Small intestine (tissue), 7 donors: ENCODE data around the gene ZNF518A. TPM values are rescaled to one million over a fixed set of nuclear protein-coding genes. Genes with fewer than 3 reads are reported as not detected.

Source experiments
- DNase-seq, 2 donors: peaks; one replicate each; pipeline versions ENCODE4 v3.0.0 to v3.0.0-alpha.2; 2013
- FAIRE-seq: peaks from 2 replicates; lab custom pipeline; 2012; peaks lifted over from hg19 to GRCh38; lab: Jason Lieb, UNC
- H3K27ac ChIP-seq, 3 donors: one replicate each; pipeline ENCODE4 v1.5.1; 2013; ENCODE audit warnings: low read length in 2 of 3, mild to moderate bottlenecking in 2 of 3, control low read depth in 1 of 3, inconsistent platforms in 1 of 3, low read depth in 1 of 3, moderate library complexity in 1 of 3
- H3K27me3 ChIP-seq, 3 donors: one replicate each; pipeline ENCODE4 v1.6.1; 2013; ENCODE audit warnings: low read length in 3 of 3, inconsistent platforms in 1 of 3; ENCODE audit not compliant: control insufficient read depth in 3 of 3, insufficient read depth in 3 of 3
- H3K36me3 ChIP-seq, 3 donors: one replicate each; pipeline ENCODE4 v1.6.1; 2013; ENCODE audit warnings: low read length in 3 of 3, inconsistent platforms in 1 of 3, low read depth in 1 of 3, mild to moderate bottlenecking in 1 of 3, moderate library complexity in 1 of 3; ENCODE audit not compliant: control insufficient read depth in 3 of 3, insufficient read depth in 2 of 3
- H3K4me1 ChIP-seq, 3 donors: one replicate each; pipeline ENCODE4 v1.6.1; 2013; ENCODE audit warnings: low read length in 2 of 3, inconsistent platforms in 1 of 3, low read depth in 1 of 3, mild to moderate bottlenecking in 1 of 3, moderate library complexity in 1 of 3; ENCODE audit not compliant: control insufficient read depth in 3 of 3, insufficient read depth in 2 of 3
- H3K4me3 ChIP-seq, 3 donors: one replicate each; pipeline ENCODE4 v1.5.1; 2013; ENCODE audit warnings: low read length in 3 of 3, control low read depth in 1 of 3, inconsistent platforms in 1 of 3, low read depth in 1 of 3, mild to moderate bottlenecking in 1 of 3, moderate library complexity in 1 of 3
- H3K9me3 ChIP-seq, 2 donors: one replicate each; pipeline ENCODE4 v1.6.1; 2013; ENCODE audit warnings: low read depth in 1 of 2, low read length in 1 of 2; ENCODE audit not compliant: control insufficient read depth in 2 of 2, insufficient read depth in 1 of 2
- WGBS, 3 donors: extraction: QIAGEN DNeasy Blood & Tissue Kit; methylation state at CpG; one replicate each; pipeline ENCODE4 v1.1.7; 2013; 5-methylcytosine and 5-hydroxymethylcytosine counted together
- polyA plus RNA-seq, 4 donors: library from polyadenylated mRNA; stranded (reverse) in 3 of 4; unstranded in 1 of 4; fragments of 200-250 nt in 3 of 4; fragments of 120-200 nt in 1 of 4; gene quantifications; one replicate each; pipeline versions ENCODE4 v1.2.1 to v1.2.3, GENCODE V29; 2013
- donor health status: healthy with polysubstance abuse.
- donor health status: control.
- donor health status: control.
- donor health status: Bipolar disorder and iron deficiency.
- donor health status: healthy.

ZNF518A gene
- polyA plus RNA-seq, 4 donors: 4.1 to 34.7 (median 6.9) TPM

- H3K27ac ChIP-seq: no peak overlapping the region
- WGBS, 3 donors: 80 to 90% (median 83%) methylated on average over 4 of the region's 4 CpGs
- FAIRE-seq (no peak), DNase-seq (no peak)
- peaks cover 15 to 29% (median 23%) of the 10 kb centered on the region in 3 donors for H3K36me3 ChIP-seq
- no peaks in the 10 kb centered on the region for H3K27me3 ChIP-seq
- H3K9me3 ChIP-seq: no peaks in the 10 kb centered on the region
- H3K4me3 ChIP-seq: no peak overlapping the region
- H3K4me1 ChIP-seq: no peaks in the 10 kb centered on the region
Measured at GRCh38 chr10:96152437-96152836, 22.3 kb downstream of the ZNF518A start.

- no peak for FAIRE-seq
- DNase-seq: no peak
- H3K27me3 ChIP-seq: no peaks in the 10 kb centered on the region
Measured at GRCh38 chr10:96153070-96153469, 23.0 kb downstream of the ZNF518A start.

GRCh38 chr10:96165726-96166125 lies 35.6 kb downstream of the ZNF518A start:
- peaks cover 3 to 24% of the 10 kb centered on the region in 2 donors for H3K9me3 ChIP-seq
- no peaks in the 10 kb centered on the region for H3K27me3 ChIP-seq
- no peak overlapping the region for H3K4me3 ChIP-seq
- no peaks in the 10 kb centered on the region for H3K4me1 ChIP-seq
- DNase-seq: no peak
- no peak for FAIRE-seq
- H3K36me3 ChIP-seq: peaks cover 0 to 3% (median 2%) of the 10 kb centered on the region in 3 donors
- H3K27ac ChIP-seq: no peak overlapping the region
- WGBS, 3 donors: 94 to 98% (median 98%) methylated on average over 6 of the region's 6 CpGs

More at GRCh38 chr10:96153070-96153469, 23.0 kb downstream of the ZNF518A start:
- H3K27ac ChIP-seq: no peak overlapping the region
- H3K9me3 ChIP-seq: no peaks in the 10 kb centered on the region
- peaks cover 17 to 28% (median 21%) of the 10 kb centered on the region in 3 donors for H3K36me3 ChIP-seq
- 75 to 100% (median 92%) methylated on average over 1 of the region's 1 CpG for whole genome bisulfite sequencing, 3 donors
- no peaks in the 10 kb centered on the region for H3K4me1 ChIP-seq
- no peak overlapping the region for H3K4me3 ChIP-seq

- FAIRE-seq: no peak
- WGBS, 3 donors: 84 to 87% (median 86%) methylated on average over 1 of the region's 1 CpG
- Histone ChIP-seq H3K36me3 (peaks cover 0 to 3% (median 2%) of the 10 kb centered on the region in 3 donors), H3K4me1 (no peaks in the 10 kb centered on the region), H3K27ac (no peak overlapping the region), H3K4me3 (no peak overlapping the region), H3K9me3 (peaks cover 3 to 24% of the 10 kb centered on the region in 2 donors), H3K27me3 (no peaks in the 10 kb centered on the region)
- DNase-seq: no peak
Measured at GRCh38 chr10:96168546-96168945, 38.4 kb downstream of the ZNF518A start.

GRCh38 chr10:96170230-96170629 lies 40.1 kb downstream of the ZNF518A start:
- H3K4me3 ChIP-seq: no peak overlapping the region
- H3K36me3 ChIP-seq: peaks cover 0 to 3% (median 2%) of the 10 kb centered on the region in 3 donors
- no peak for FAIRE-seq
- H3K27me3 ChIP-seq: no peaks in the 10 kb centered on the region
- no peak overlapping the region for H3K27ac ChIP-seq
- H3K9me3 ChIP-seq: peaks cover 3 to 24% of the 10 kb centered on the region in 2 donors
- no peaks in the 10 kb centered on the region for H3K4me1 ChIP-seq
- no peak for DNase-seq

GRCh38 chr10:96172666-96173065 lies 42.6 kb downstream of the ZNF518A start:
- no peak for FAIRE-seq
- H3K36me3 ChIP-seq: no peaks in the 10 kb centered on the region
- no peak overlapping the region for H3K27ac ChIP-seq
- H3K9me3 ChIP-seq: peaks cover 2 to 27% of the 10 kb centered on the region in 2 donors
- H3K4me3 ChIP-seq: no peak overlapping the region
- no peaks in the 10 kb centered on the region for H3K27me3 ChIP-seq
- no peak for DNase-seq
- no peaks in the 10 kb centered on the region for H3K4me1 ChIP-seq
- WGBS, 3 donors: 94 to 100% (median 97%) methylated on average over 1 of the region's 1 CpG

- DNase-seq: no peak
- no peaks in the 10 kb centered on the region for H3K4me1 ChIP-seq
- no peak overlapping the region for H3K4me3 ChIP-seq
- no peak for FAIRE-seq
- no peak overlapping the region for H3K27ac ChIP-seq
- no peaks in the 10 kb centered on the region for H3K27me3 ChIP-seq
- WGBS, 3 donors: 94 to 98% (median 95%) methylated on average over 1 of the region's 1 CpG
- H3K36me3 ChIP-seq: no peaks in the 10 kb centered on the region
- peaks cover 0 to 11% of the 10 kb centered on the region in 2 donors for H3K9me3 ChIP-seq
Measured at GRCh38 chr10:96176985-96177384, 46.9 kb downstream of the ZNF518A start.

- Histone ChIP-seq H3K27me3 (no peaks in the 10 kb centered on the region), H3K36me3 (peaks cover 0 to 9% (median 0%) of the 10 kb centered on the region in 3 donors), H3K27ac (no peak overlapping the region), H3K9me3 (peaks cover 0 to 25% of the 10 kb centered on the region in 2 donors), H3K4me3 (no peak overlapping the region), H3K4me1 (no peaks in the 10 kb centered on the region)
- FAIRE-seq: no peak
- 85 to 89% (median 86%) methylated on average over 2 of the region's 2 CpGs for WGBS, 3 donors
- DNase-seq: no peak
Measured at GRCh38 chr10:96188421-96188820, 58.3 kb downstream of the ZNF518A start.

- Histone ChIP-seq H3K4me1 (no peaks in the 10 kb centered on the region), H3K4me3 (no peak overlapping the region), H3K27ac (no peak overlapping the region), H3K27me3 (no peaks in the 10 kb centered on the region), H3K36me3 (peaks cover 0 to 11% (median 0%) of the 10 kb centered on the region in 3 donors), H3K9me3 (peaks cover 0 to 25% of the 10 kb centered on the region in 2 donors)
- 80 to 100% (median 95%) methylated on average over 1 of the region's 1 CpG for WGBS, 3 donors
- FAIRE-seq (no peak), DNase-seq (no peak)
Measured at GRCh38 chr10:96188916-96189315, 58.8 kb downstream of the ZNF518A start.
